Skeletal muscle tissue (tissue), 4 donors: ENCODE results near the gene MC1R. TPM values are rescaled to one million over a fixed set of nuclear protein-coding genes. Genes with fewer than 3 reads are reported as not detected.
"Not testable (repeated sequence)": the region's sequence is repeated elsewhere in the genome, so short reads cannot be mapped to it uniquely, and the experiment has no call there.

ENCODE experiments used
- H3K27ac ChIP-seq: one replicate; pipeline ENCODE4 v1.7.0; 2013; ENCODE audit warnings: mild to moderate bottlenecking, low read depth, low read length, inconsistent platforms
- H3K27me3 ChIP-seq, 3 donors: one replicate each; pipeline ENCODE4 v1.7.0; 2013; ENCODE audit warnings: low read length in 3 of 3; ENCODE audit not compliant: control insufficient read depth in 3 of 3, insufficient read depth in 3 of 3
- H3K36me3 ChIP-seq, 3 donors: one replicate each; pipeline ENCODE4 v1.7.0; 2013; ENCODE audit warnings: low read length in 3 of 3; ENCODE audit not compliant: control insufficient read depth in 3 of 3, insufficient read depth in 3 of 3
- H3K4me1 ChIP-seq, 3 donors: one replicate each; pipeline ENCODE4 v1.7.0; 2013; ENCODE audit warnings: low read length in 3 of 3, mild to moderate bottlenecking in 3 of 3; ENCODE audit not compliant: control insufficient read depth in 3 of 3, insufficient read depth in 3 of 3
- H3K4me3 ChIP-seq, 3 donors: one replicate each; pipeline ENCODE4 v1.7.0; 2013; ENCODE audit warnings: low read length in 3 of 3
- H3K9ac ChIP-seq, 3 donors: one replicate each; pipeline ENCODE4 v1.7.0; 2013; ENCODE audit warnings: low read length in 3 of 3, mild to moderate bottlenecking in 3 of 3, moderate library complexity in 2 of 3, low read depth in 1 of 3
- H3K9me3 ChIP-seq, 3 donors: one replicate each; pipeline ENCODE4 v1.7.0; 2013; ENCODE audit warnings: low read length in 3 of 3; ENCODE audit not compliant: control insufficient read depth in 3 of 3
- total RNA-seq: library from RNA; depleted of rRNA; stranded (reverse); fragments of >200 nt; gene quantifications from one replicate; pipeline ENCODE4 v1.2.3, GENCODE V29; 2014
- donor health status: Osteomylitis.

Gene MC1R
- total RNA-seq, 1 donor from 2014 or later, result 0.52 TPM

DNA sequence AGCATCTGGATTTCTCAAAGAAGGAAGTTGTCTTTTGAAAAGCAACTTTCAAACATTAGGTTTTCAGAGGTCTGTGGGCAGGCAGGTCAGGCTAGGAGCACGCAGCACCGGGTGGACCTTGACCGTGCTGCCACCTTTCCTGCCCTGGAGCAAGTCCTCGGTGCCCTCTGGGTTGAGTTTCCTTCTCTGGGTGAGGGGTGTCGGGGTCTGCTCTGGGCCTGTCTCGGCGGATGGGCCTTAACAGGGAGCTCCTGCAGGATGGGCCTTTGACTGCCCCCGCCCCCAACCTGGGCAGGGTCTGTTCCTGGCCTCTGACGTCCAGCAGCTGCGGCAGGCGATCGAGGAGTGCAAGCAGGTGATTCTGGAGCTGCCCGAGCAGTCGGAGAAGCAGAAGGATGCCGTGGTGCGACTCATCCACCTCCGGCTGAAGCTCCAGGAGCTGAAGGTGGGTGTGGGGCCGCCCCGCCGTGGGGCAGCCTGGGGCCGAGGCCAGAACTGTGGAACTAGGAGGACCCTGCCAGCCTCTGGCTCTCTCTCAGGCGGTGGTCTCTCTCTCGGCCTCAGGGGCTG lies 38.6 kb downstream of the MC1R start:
- Histone ChIP-seq H3K9me3 (no peaks in the 10 kb centered on the region), H3K4me3 (no peak overlapping the region), H3K27me3 (no peaks in the 10 kb centered on the region), H3K27ac (no peak overlapping the region), H3K9ac (no peak overlapping the region), H3K36me3 (peaks cover 40 to 45% (median 43%) of the 10 kb centered on the region in 3 donors), H3K4me1 (no peaks in the 10 kb centered on the region)

DNA sequence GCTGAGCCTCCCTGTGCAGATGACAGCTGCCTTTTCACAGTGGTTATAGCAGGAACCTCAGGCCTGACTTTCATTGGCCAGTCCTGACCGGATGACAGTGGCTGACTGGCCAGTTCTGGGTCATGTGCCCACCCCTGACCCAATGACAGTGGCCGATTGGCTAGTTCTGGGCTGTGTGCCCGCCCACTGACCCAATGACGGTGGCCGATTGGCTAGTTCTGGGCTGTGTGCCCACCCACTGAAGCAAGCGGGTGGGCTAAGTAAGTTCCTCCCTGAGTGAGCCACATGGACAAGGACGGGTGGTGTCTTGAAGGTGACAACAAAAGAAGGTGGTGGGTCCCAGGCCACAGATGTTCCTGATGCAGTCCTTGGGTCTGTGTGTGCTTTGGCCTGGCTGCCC lies 39.4 kb downstream of the MC1R start:
- Histone ChIP-seq H3K27ac (no peak overlapping the region), H3K9me3 (no peaks in the 10 kb centered on the region), H3K27me3 (no peaks in the 10 kb centered on the region), H3K9ac (no peak overlapping the region), H3K4me1 (no peaks in the 10 kb centered on the region), H3K36me3 (peaks cover 43 to 47% (median 44%) of the 10 kb centered on the region in 3 donors), H3K4me3 (no peak overlapping the region)

DNA sequence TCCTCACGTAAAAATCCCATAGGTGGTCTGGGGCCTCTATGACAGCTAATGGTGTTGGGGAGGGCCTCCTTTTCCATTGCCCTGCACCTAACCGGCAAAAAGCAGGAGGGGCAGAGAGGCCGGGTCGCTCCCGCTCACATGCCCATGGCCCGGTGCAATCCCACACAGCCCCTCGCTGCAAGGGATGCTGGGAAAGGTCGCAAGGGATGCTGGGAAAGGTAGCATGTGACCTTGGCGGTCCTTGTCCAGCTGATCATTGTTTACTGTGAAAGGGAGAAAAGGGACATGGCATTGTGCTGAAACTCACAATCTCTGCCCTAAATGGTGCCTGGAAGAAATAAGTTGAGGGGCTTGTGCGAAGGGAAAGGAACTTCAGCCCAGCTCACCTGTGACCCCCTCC lies 39.9 kb downstream of the MC1R start:
- Histone ChIP-seq H3K4me1 (no peaks in the 10 kb centered on the region), H3K36me3 (peaks cover 46 to 52% (median 46%) of the 10 kb centered on the region in 3 donors), H3K9me3 (no peaks in the 10 kb centered on the region), H3K9ac (no peak overlapping the region), H3K4me3 (no peak overlapping the region), H3K27ac (no peak overlapping the region), H3K27me3 (no peaks in the 10 kb centered on the region)

DNA sequence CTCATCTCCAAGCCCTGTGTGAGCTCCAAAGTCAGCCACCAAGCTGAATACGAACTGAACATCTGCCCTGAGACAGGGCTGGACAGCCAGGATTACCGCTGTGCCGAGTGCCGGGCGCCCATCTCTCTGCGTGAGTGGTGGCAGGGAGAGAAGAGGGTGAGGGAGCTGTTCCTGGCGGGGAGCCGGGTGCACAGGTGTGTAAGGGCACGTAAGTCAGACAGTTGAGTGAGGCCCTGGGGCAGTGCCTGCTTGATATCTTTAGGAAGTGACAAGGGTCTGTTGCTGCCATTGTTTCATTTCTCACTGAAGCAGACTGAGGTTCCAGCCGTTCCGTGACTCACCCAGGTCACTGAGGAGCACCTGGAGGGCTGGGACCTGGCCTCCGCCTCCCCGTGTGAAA lies 42.3 kb downstream of the MC1R start:
- Histone ChIP-seq H3K4me3 (no peak overlapping the region), H3K9ac (no peak overlapping the region), H3K36me3 (peaks cover 35 to 48% (median 43%) of the 10 kb centered on the region in 3 donors), H3K9me3 (no peaks in the 10 kb centered on the region), H3K4me1 (no peaks in the 10 kb centered on the region), H3K27ac (no peak overlapping the region), H3K27me3 (no peaks in the 10 kb centered on the region)

DNA sequence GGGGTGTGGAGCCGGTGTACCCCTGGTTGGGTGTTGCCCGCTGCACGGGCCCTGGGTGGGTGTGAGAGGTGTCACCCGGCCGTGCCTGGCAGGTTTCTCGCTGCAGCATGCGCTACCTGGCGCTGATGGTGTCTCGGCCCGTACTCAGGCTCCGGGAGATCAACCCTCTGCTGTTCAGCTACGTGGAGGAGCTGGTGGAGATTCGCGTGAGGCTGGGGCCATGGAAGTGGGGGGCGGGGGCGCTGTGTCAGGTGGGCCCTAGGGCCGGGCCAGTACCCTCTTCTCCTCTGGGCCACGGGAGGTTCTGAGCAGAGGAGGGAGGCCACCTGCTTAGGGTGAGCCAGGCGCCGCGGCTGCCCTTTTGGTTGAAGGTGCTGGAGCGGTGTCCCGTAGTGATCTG lies 43.3 kb downstream of the MC1R start:
- no peak overlapping the region for H3K9ac ChIP-seq

DNA sequence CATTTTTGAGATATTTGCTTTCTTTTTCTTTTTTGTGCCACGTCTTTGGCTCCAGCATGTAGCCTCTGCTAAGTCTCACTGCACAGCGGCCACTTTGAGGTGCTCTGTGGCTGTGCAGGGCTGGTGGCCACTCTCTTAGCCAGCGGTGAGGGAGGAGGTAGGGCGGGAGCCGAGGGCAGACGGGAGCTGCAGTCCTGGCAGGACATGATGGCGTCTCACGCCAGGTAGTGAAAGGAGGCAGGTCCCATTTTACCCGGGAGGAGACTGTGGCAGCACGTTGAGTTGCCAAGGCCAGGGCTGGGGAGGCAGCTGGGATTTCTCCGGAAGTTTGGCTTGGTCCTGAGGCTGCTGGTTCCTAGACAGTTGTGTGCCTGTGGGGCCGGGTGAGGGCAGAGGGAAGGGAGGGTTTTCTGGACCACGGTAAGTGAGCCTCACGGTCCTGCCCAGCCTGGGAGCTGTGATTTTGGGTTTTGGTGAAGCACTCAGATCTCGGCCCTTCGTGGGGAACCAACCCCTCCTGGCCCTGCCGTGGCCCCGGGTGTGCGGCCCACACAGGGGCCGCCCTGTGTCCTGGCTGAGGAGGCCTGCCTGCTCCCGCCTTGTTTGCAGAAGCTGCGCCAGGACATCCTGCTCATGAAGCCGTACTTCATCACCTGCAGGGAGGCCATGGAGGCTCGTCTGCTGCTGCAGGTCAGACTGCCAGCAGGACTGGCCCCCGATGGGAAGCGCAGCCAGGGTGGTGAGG lies 44.3 kb downstream of the MC1R start:
- H3K9ac ChIP-seq, result no peak overlapping the region
- H3K4me3 ChIP-seq, result no peak overlapping the region
- H3K27ac ChIP-seq, result no peak overlapping the region
- H3K27me3 ChIP-seq, result no peaks in the 10 kb centered on the region
- no peaks in the 10 kb centered on the region for H3K9me3 ChIP-seq
- peaks cover 29 to 48% (median 36%) of the 10 kb centered on the region in 3 donors for H3K36me3 ChIP-seq
- H3K4me1 ChIP-seq, result no peaks in the 10 kb centered on the region

More for the DNA sequence above, 43.3 kb downstream of the MC1R start:
- H3K4me3 ChIP-seq, result no peak overlapping the region
- no peaks in the 10 kb centered on the region for H3K4me1 ChIP-seq
- H3K27me3 ChIP-seq, result no peaks in the 10 kb centered on the region
- H3K9me3 ChIP-seq, result no peaks in the 10 kb centered on the region
- peaks cover 39 to 50% (median 45%) of the 10 kb centered on the region in 3 donors for H3K36me3 ChIP-seq
- no peak overlapping the region for H3K27ac ChIP-seq

DNA sequence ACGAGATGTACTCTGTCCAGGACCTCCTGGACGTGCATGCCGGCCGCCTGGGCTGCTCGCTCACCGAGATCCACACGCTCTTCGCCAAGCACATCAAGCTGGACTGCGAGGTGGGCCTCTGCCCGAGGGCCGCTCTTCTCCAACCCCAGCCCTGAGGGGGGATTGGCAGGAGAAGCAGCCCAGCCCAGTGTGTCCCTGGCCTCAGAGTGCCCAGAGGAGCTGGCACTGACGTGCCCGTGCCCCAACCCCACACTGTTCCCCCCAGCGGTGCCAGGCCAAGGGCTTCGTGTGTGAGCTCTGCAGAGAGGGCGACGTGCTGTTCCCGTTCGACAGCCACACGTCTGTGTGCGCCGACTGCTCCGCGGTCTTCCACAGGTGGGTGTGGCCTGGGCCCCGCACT lies 45.5 kb downstream of the MC1R start:
- H3K27ac ChIP-seq, result no peak overlapping the region
- no peak overlapping the region for H3K4me3 ChIP-seq
- H3K9me3 ChIP-seq, result no peaks in the 10 kb centered on the region
- H3K36me3 ChIP-seq, result peaks cover 17 to 35% (median 25%) of the 10 kb centered on the region in 3 donors
- no peaks in the 10 kb centered on the region for H3K4me1 ChIP-seq
- H3K9ac ChIP-seq, result no peak overlapping the region
- H3K27me3 ChIP-seq, result no peaks in the 10 kb centered on the region

DNA sequence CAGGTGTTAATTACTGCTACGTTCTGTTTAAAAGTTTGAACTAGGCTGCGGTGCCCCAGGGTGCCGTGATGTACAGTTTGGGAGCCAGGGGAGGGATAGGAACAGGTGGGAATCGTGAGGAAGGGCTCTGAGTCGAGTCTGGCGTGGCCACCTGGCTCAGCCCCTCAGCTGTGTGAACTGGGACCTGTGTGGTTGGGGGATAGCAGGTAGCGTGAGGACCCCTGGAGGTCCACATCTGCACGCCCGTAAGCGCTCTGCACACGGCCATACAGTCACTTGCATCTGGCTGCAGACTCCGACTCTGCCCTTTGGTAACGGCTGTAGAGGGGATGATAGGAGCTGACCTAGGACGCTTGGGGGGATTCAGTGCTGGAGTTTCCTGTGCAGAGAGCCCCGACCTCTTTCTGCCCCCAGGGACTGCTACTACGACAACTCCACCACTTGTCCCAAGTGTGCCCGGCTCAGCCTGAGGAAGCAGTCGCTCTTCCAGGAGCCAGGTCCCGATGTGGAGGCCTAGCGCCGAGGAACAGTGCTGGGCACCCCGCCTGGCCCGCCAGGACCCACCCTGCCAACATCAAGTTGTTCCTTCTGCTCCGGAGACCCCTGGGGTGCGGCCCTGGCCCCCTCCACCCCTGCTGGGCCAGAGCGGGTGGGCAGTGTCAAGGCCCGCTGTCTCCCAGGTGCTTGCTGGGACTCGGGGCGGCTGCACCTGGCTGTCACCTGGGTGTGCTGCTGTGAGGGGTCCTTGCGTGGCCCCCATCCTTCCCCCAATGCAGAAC lies 47.0 kb downstream of the MC1R start:
- Histone ChIP-seq H3K36me3 (peaks cover 14 to 32% (median 27%) of the 10 kb centered on the region in 3 donors), H3K9me3 (no peaks in the 10 kb centered on the region), H3K27me3 (no peaks in the 10 kb centered on the region), H3K27ac (no peak overlapping the region), H3K4me3 (no peak overlapping the region), H3K9ac (no peak overlapping the region), H3K4me1 (peaks cover 2 to 9% (median 4%) of the 10 kb centered on the region in 3 donors)

DNA sequence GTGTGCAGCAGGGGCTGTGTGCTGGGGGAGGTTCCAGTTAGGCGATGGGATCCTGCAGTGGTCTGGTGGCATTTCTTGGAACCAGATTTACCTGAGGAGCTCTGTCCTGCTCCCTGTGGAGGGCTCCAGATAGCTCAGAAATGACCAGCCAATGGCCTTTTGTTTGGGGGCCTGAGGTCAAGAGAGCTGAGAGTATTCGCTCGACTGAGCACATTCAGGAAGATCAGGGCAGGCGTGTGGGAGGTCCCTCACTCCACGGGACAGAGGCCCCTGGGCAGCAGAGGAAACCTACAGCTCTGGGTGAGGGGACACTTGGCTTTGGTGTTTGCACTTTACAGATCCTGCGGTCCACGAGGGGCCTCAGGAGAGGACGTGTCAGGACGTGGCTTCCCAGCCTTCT lies 48.1 kb downstream of the MC1R start:
- H3K9me3 ChIP-seq, result no peaks in the 10 kb centered on the region
- H3K36me3 ChIP-seq, result peaks cover 7 to 25% (median 22%) of the 10 kb centered on the region in 3 donors
- H3K4me1 ChIP-seq, result peaks cover 9 to 19% (median 14%) of the 10 kb centered on the region in 3 donors

DNA sequence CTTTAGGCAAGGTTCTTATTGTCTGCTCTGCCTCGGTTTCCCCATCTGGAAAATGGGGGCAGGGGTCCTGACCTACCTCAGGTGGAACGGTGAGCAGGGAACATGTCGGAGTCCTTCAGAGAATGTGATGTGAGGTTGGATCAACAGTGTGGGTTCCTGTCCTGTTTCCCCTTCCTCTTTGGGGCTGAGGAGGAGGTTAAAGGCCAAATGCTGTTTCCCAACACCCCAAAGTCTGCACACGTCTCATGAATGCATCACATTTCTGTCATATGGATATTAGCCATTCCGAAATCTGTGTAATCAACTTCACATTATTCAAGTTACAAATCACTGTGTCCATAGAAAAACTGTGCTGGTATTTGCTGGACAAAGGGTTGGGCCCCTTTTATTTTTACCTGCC lies 48.8 kb downstream of the MC1R start:
- Histone ChIP-seq H3K36me3 (peaks cover 7 to 22% (median 22%) of the 10 kb centered on the region in 3 donors), H3K4me1 (peaks cover 13 to 24% (median 17%) of the 10 kb centered on the region in 3 donors)
- H3K27ac ChIP-seq, H3K9ac ChIP-seq, H3K27me3 ChIP-seq, H3K9me3 ChIP-seq, H3K4me3 ChIP-seq: not testable (repeated sequence)

More for the DNA sequence above, 48.1 kb downstream of the MC1R start:
- H3K9ac ChIP-seq, result no peak overlapping the region
- H3K27me3 ChIP-seq, result no peaks in the 10 kb centered on the region
- H3K27ac ChIP-seq, result no peak overlapping the region
- no peak overlapping the region for H3K4me3 ChIP-seq
